Measurements from ENCODE around the gene ZNF19.
"Not testable (repeated sequence)": the region's sequence is repeated elsewhere in the genome, so short reads cannot be mapped to it uniquely, and the experiment has no call there.

The ZNF19 gene

GRCh38 chr16:71489122-71489521 is at the start of gene ZNF19:
Gene ZNF19, minus strand, starts transcription at chr16:71489324. Its CDS starts 7,210 bp downstream, at chr16:71482114.
- no peak for DNase-seq

- no peak for DNase-seq
These were observed 48.5 kb upstream of the ZNF19 start for GRCh38 chr16:71537643-71538042.

GRCh38 chr16:71536752-71537499 is 47.8 kb upstream of the ZNF19 start:
- DNase-seq = no peak

DNA sequence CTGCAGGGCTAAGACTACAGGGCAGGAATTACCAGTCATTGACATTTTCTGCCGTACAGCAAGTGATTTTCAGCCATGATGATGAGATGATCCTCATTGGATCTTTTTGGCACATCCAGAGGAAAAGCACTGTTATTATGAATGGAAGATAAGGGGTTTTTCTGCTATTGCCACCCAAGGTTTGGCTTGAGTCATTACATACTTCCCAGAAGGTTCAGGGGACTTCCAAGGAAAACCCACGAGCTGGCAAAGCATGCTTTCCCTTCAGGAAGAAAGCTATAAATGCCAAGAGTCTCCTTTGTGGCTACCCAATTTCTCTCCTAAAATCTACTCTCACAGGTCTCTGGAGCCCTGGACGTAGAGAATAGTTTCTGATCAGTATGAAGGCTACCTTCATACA is 43.2 kb upstream of the ZNF19 start:
- no peak for DNase-seq

- no peak for DNase-seq
These were observed 39.7 kb upstream of the ZNF19 start for GRCh38 chr16:71528863-71529262.

- no peak for DNase-seq
These were observed 39.1 kb upstream of the ZNF19 start for GRCh38 chr16:71528257-71528656.

- no peak for DNase-seq
These were observed 37.0 kb upstream of the ZNF19 start, which contains the start of gene CHST4 for GRCh38 chr16:71526111-71526631. Gene CHST4, plus strand, starts transcription at chr16:71526426. Its CDS starts 10,252 bp downstream, at chr16:71536678.

GRCh38 chr16:71524566-71525553 is 35.7 kb upstream of the ZNF19 start:
- DNase-seq = no peak

DNA sequence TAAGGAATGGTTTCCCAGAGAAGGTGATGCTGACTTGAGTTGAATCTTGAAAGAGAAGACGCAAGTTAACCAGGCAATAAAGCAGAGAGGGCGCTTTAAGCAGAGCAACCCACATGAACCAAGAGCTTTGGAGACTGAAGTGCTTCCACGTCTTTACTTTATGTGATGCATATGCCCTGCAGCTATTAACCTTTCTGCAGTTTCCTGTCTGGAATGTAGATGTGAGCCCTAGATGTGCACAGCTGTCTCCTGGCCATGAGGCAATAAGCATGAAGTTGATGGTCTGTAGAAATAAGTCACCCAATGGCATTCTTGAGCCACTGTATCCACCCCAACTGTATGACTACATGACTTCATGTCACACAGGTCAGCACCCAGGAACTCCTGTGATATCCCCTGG is 31.4 kb upstream of the ZNF19 start:
- no peak for DNase-seq

DNA sequence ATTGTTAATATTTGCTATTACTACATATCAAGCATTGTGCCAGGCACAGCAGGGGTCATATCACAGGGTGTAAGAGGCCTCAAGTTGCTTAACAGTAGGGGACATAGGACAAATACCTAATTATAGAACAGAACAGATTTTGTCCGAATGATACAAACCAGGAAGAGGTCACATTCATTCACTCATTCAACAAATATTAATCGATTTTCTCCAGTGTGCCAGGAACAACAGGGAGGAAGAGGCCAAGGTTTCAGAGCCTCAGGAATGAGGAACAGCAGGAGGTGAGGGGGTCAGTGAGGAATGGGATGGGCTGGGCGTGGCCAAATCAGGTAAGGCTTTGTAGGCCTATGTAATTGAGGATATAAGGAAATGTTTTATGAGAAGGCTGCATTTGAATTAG is 25.9 kb upstream of the ZNF19 start:
- DNase-seq = no peak

DNA sequence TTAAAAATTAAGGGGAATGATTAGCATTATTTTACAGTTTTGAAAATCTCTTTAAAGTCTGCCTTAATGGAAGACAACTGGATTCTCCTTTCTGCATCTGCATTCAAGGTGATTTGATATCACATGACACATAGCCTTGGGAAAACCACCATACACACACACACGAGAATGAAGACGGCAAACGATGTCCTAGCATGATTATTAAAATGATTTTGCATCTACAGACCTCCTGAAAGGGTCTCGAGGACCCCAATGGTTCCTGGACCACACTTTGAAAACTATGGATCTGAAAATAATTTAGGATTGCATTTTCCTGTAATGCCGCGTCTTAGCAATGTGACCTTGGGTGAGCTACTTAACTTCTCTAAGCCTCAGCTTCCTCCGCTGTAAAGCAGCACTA is 25.4 kb upstream of the ZNF19 start:
- DNase-seq = no peak

DNA sequence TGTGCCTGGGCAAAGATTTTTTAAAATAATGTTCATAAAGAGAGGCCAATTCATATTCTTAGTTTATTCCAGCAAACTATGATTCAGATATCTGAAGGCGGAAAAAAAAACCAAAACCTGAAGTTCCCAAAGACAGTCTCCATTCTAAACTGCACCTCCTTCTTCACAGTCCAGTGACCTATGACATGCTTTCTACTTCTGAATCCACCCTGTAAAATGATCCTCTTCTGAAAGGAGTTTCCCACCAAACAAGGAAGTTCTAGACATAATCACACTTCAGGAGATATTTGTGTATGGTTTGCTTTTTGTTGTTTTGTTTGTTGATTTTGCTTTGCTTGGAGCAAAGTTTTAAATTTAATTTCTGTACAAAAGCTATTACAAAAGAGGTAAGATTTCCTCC is 24.2 kb upstream of the ZNF19 start:
- DNase-seq = no peak

DNA sequence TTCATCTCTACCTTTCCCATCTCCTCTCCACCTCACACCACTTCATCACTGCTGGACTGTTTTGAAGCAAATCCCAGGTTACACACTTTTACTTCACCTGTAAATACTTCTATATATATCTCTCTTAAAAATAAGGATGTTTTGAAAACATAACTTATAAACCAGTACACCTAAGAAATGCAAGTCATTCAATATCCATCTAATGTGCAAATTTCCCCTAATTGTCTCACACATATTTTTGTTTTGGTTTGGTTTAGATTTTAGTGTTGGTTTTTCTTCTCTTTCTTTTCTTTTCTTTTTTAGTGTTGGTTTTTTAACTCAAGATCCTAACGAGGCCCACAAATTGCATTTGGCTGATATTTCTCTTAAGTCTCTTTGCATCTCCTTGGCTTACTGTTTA is 17.9 kb upstream of the ZNF19 start:
- DNase-seq = no peak

DNA sequence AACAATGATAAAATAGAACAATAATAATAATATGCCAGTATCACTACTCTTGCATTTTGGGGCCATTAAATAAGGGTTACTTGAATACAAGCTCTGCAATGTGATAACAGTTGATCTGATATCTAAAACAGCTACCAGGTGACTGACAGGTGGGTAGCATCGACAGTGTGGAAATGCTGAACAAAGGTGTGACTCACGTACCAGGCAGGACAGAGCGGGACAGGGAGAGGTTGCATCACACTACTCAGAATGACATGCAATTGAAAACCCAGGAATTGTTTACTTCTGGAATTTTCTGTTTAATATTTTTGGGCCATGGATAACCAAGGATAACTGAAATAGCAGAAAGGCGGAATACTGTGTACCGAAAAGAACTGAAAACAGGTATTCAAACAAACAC is 15.8 kb upstream of the ZNF19 start:
- DNase-seq = no peak

DNA sequence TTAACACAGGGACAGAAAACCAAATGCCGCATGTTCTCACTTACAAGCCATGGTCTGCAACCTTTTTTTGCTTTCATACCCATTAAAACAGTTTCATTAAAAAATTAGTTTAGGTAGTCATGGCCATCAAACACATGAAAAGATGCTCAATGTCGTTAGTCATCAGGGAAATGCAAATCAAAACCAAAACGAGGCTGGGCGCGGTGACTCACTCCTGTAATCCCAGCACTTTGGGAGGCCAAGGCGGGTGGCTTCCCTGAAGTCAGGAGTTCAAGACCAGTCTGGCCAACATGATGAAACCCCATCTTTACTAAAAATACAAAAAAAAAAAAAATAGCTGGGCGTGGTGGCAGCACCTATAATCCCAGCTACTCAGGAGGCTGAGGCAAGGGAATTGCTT is 14.9 kb upstream of the ZNF19 start:
- DNase-seq = not testable (repeated sequence)

GRCh38 chr16:71501547-71501946 is 12.4 kb upstream of the ZNF19 start:
- DNase-seq = no peak

- no peak for DNase-seq
These were observed 11.8 kb upstream of the ZNF19 start for GRCh38 chr16:71500964-71501363.

- DNase-seq = no peak
These were observed 10.7 kb upstream of the ZNF19 start for GRCh38 chr16:71499775-71500364.

DNA sequence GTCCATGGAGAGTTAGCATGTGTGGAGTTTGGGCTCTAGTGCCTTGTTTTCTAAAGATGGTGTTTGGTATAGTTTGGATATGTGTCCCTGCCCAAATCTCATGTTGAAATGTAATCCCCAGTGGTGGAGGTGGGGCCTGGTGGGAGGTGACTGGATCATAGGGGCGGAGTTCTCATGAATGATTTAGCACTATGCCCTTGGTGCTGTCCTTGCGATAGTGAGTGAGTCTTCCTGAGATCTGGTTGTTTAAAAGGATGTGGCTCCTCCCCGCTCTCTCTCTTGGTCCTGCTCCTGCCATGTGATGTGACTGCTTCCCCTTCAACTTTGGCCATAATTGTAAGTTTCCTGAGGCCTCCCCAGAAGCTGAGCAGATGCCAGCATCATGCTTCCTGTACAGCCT is 8.9 kb upstream of the ZNF19 start:
- no peak for DNase-seq

- no peak for DNase-seq
These were observed 4.1 kb upstream of the ZNF19 start for GRCh38 chr16:71493213-71493612.

DNA sequence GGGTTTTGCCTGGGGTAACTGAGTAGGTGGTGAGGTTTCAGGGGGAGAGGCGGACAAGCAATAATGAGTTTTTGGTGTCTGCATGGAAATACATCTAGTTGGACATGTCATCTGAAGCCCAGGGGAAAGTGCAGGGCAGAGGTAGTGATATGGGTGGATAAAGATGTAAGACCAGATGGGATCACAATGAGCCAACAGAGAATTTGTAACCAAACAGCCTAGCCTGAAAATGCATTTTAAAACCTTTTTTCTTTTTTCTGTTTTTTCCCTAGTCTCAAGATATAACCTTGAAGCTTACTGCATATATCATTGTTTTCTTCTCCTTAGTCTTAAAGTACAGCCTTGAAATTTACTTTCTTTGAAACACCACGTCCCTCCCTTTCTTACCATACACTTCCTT is 3.7 kb upstream of the ZNF19 start:
- DNase-seq = no peak

- no peak for DNase-seq
These were observed 1.9 kb upstream of the ZNF19 start for GRCh38 chr16:71491054-71491453.

- no peak for DNase-seq
These were observed 1.2 kb upstream of the ZNF19 start for GRCh38 chr16:71490361-71490760.

Data from right forelimb (tissue), 1 donor.